GM12878 (cell line): ENCODE data around the gene ZNF101. TPM values are rescaled to one million over a fixed set of nuclear protein-coding genes. Genes with fewer than 3 reads are reported as not detected.
A peak's percentile ranks its signal among the peaks of the same experiment; 100 is the strongest.

Experiments used
- ATAC-seq: fragments of 200-7000 bp; cut with Tn5 transposase; 3 replicates; pipeline ENCODE4 v1.9.1; 2020; ENCODE audit warnings: mild to moderate bottlenecking, moderate library complexity
- BruUV-seq: library from RNA; stranded (reverse); fragments of 400-500 nt; replicated peaks from 2 replicates; lab custom pipeline; 2021; lab: Mats Ljungman, UMichigan
- CTCF ChIA-PET: fragments of 300-600 bp; sonication (Branson Sonifier 250); formaldehyde crosslinking; extraction: SDS; loops from one replicate; lab custom pipeline; 2021; ENCODE audit warnings: inconsistent platforms; lab: Yijun Ruan, JAX
- POLR2A ChIA-PET: fragments of 350-600 bp; formaldehyde crosslinking; extraction: SDS; loops from one replicate; lab custom pipeline; 2021; ENCODE audit warnings: inconsistent platforms; lab: Charles Lee
- RAD21 ChIA-PET: fragments of 300-600 bp; sonication (Branson Sonifier 250); formaldehyde crosslinking; loops from one replicate; lab custom pipeline; 2023; ENCODE audit warnings: antibody characterized with exemption; ENCODE audit not compliant: unreplicated experiment; lab: Charles Lee
- SMC1A ChIA-PET: fragments of 300-600 bp; sonication (Branson Sonifier 250); formaldehyde crosslinking; loops from one replicate; lab custom pipeline; 2023; ENCODE audit not compliant: unreplicated experiment, uncharacterized antibody; lab: Charles Lee
- DNase-seq: peaks from one replicate; pipeline ENCODE4 v3.0.0-alpha.2; 2011; ENCODE audit warnings: low read depth, low spot score
- FAIRE-seq: peaks from 3 replicates; lab custom pipeline; 2011; peaks lifted over from hg19 to GRCh38; lab: Jason Lieb, UNC
- H2AFZ ChIP-seq: 2 replicates; pipeline ENCODE4 v1.6.0; 2011; ENCODE audit warnings: low read depth, low read length, control low read depth; ENCODE audit not compliant: control insufficient read depth
- H3K27ac ChIP-seq: 2 replicates; pipeline ENCODE4 v1.5.1; 2011; ENCODE audit warnings: control low read depth; ENCODE audit not compliant: control insufficient read depth, insufficient read depth
- H3K27me3 ChIP-seq, 2 experiments: replicated peaks in 1 of 2; 2 replicates each; pipeline versions ENCODE4 v1.6.0 to v1.6.1; 2011; ENCODE audit warnings: low read length in 1 of 2; ENCODE audit not compliant: control insufficient read depth in 2 of 2, insufficient read depth in 2 of 2
- H3K36me3 ChIP-seq, 2 experiments: 2 replicates each; pipeline ENCODE4 v1.5.1; 2011; ENCODE audit warnings: low read length in 1 of 2; ENCODE audit not compliant: control insufficient read depth in 2 of 2, insufficient read depth in 2 of 2
- H3K4me1 ChIP-seq: 2 replicates; pipeline ENCODE4 v1.6.1; 2011; ENCODE audit warnings: mild to moderate bottlenecking, low read length, moderate library complexity, mixed read lengths; ENCODE audit not compliant: control insufficient read depth, insufficient read depth
- H3K4me2 ChIP-seq: 2 replicates; pipeline ENCODE4 v1.6.0; 2011; ENCODE audit warnings: control low read depth; ENCODE audit not compliant: control insufficient read depth, insufficient read depth
- H3K4me3 ChIP-seq: fragments of 200-600 bp; sonication (generic); 2 replicates; pipeline ENCODE4 v1.5.1; 2016
- H3K79me2 ChIP-seq: 2 replicates; pipeline ENCODE4 v1.6.0; 2011; ENCODE audit warnings: low read length; ENCODE audit not compliant: control insufficient read depth, insufficient read depth
- H3K9ac ChIP-seq: 2 replicates; pipeline ENCODE4 v1.8.0; 2011; ENCODE audit warnings: low read length, control low read depth, mixed read lengths; ENCODE audit not compliant: control insufficient read depth, insufficient read depth
- H3K9me3 ChIP-seq: replicated peaks from 3 replicates; pipeline ENCODE4 v1.5.1; 2011; ENCODE audit warnings: mild to moderate bottlenecking, low read length; ENCODE audit not compliant: control insufficient read depth, insufficient read depth
- H4K20me1 ChIP-seq: 2 replicates; pipeline ENCODE4 v1.6.0; 2011; ENCODE audit not compliant: control insufficient read depth, insufficient read depth
- EZH2 ChIP-seq: IDR thresholded peaks from 2 replicates; pipeline ENCODE4 v1.6.1; 2012; ENCODE audit warnings: low read depth, mild to moderate bottlenecking, control low read depth, inconsistent platforms, low read length, borderline replicate concordance; ENCODE audit not compliant: control insufficient read depth
- FOS ChIP-seq: IDR thresholded peaks from 3 replicates; pipeline ENCODE4 v1.6.1; 2011; ENCODE audit warnings: borderline replicate concordance; ENCODE audit not compliant: insufficient read length; ENCODE audit errors: extremely low read depth
- GATAD2B ChIP-seq: fragments of 450-650 bp; conservative IDR thresholded peaks from 2 replicates; pipeline ENCODE4 v1.6.1; 2017; ENCODE audit warnings: low read depth, mild to moderate bottlenecking, moderate library complexity
- LARP7 ChIP-seq: fragments of 450-650 bp; IDR thresholded peaks from 2 replicates; pipeline ENCODE4 v1.6.1; 2017; ENCODE audit warnings: mild to moderate bottlenecking
- MEF2A ChIP-seq: IDR thresholded peaks from 2 replicates; pipeline ENCODE4 v1.6.1; 2011; ENCODE audit warnings: low read depth, mild to moderate bottlenecking, low read length, moderate library complexity; ENCODE audit not compliant: insufficient read depth
- POLR2AphosphoS2 ChIP-seq: IDR thresholded peaks from 2 replicates; pipeline ENCODE4 v1.6.1; 2011; ENCODE audit warnings: low read depth, mild to moderate bottlenecking, low read length, improper control_type of control experiment, moderate library complexity
- POU2F2 ChIP-seq: IDR thresholded peaks from 3 replicates; pipeline ENCODE4 v1.6.1; 2011; ENCODE audit warnings: low read depth, mild to moderate bottlenecking, low read length, borderline replicate concordance
- WGBS: methylation state at CpG from one replicate; pipeline ENCODE4 v1.1.6; 2016; ENCODE audit warnings: low lambda C conversion rate; ENCODE audit not compliant: insufficient replicate concordance, insufficient coverage; ENCODE audit errors: missing lambda C conversion rate; 5-methylcytosine and 5-hydroxymethylcytosine counted together
- in situ Hi-C: fragments of 300-500 bp; cut with MboI; formaldehyde crosslinking; loops from 9 replicates; pipeline ENCODE4 v1.14.3; 2018; ENCODE audit warnings: mixed read lengths
- intact Hi-C: fragments of 100-400 bp; cut with micrococcal nuclease; formaldehyde crosslinking; loops from one replicate; pipeline ENCODE4 v1.14.2; 2022; ENCODE audit not compliant: unreplicated experiment
- polyA plus RNA-seq, 11 experiments: library from polyadenylated mRNA; depleted of rRNA in 4 of 11; unstranded in 6 of 11; stranded (reverse) in 5 of 11; fragments of >200 nt; fragmentation: Nextera tagmentation in 4 of 11; fragmentation: Illumina TruSeq in 1 of 11; extraction: Ambion mirVana in 4 of 11; extraction: Trizol in 1 of 11; gene quantifications; 1 replicate in 1 of 11; 2 replicates in 10 of 11; pipeline versions ENCODE4 v1.2.1 to v1.2.3, GENCODE V29; 2011 to 2016; ENCODE audit warnings: inconsistent platforms in 2 of 11, missing spikeins in 2 of 11, low read depth in 1 of 11
- total RNA-seq, 4 experiments: library from RNA; depleted of rRNA in 3 of 4; stranded (reverse); fragments of >200 nt in 3 of 4; fragmentation: Illumina TruSeq in 1 of 4; extraction: Trizol in 1 of 4; gene quantifications; 2 replicates each; pipeline versions ENCODE4 v1.2.1 to v1.2.3, GENCODE V29; 2013 to 2021

ZNF101 gene
- total and polyA plus RNA-seq, 10 of the 15 experiments (the other 5 are each of a cell fraction or from before 2014, with no cell fraction given): 15.2 to 40.5 (median 19.8) TPM

- in situ Hi-C loops: loop anchor here (10.0 kb wide), 1 partner anchor 1364 kb away; the partner anchor contains the start of gene ZNF430
These were observed 7.4 kb upstream of the ZNF101 start for GRCh38 chr19:19661141-19661674.

More at GRCh38 chr19:19661141-19661674, 7.4 kb upstream of the ZNF101 start:
- Histone ChIP-seq H3K27ac (peak overlapping the region; percentile 97), H2AFZ (no peak overlapping the region), H3K4me3 (peak overlapping the region; percentile 76), H3K9me3 (no peaks in the 10 kb centered on the region; the same call in 1 of the 3 replicates), H3K9ac (peak overlapping the region; percentile 92), H3K27me3 (no peaks in the 10 kb centered on the region), H4K20me1 (no peaks in the 10 kb centered on the region), H3K79me2 (peaks cover 40% of the 10 kb centered on the region), H3K4me1 (peaks cover 4% of the 10 kb centered on the region; the same call in 1 of the 2 replicates), H3K36me3 (peaks cover 23 to 25% of the 10 kb centered on the region in 2 experiments), H3K4me2 (peak overlapping the region; percentile 77)
- 86% methylated on average over 10 of the region's 10 CpGs for WGBS
- intact Hi-C loops: loop anchor here (5.0 to 10.0 kb wide), 2 partner anchors 161 to 244 kb away; partner anchors contain the start of genes ZNF506 and ZNF93
- TF ChIP-seq POLR2AphosphoS2: no peak
- TF ChIP-seq GATAD2B: no peak
- no peak for TF ChIP-seq EZH2
- TF ChIP-seq MEF2A: no peak
- peak; percentile 57; the same call in 1 of the 2 replicates for TF ChIP-seq LARP7
- no peak for TF ChIP-seq POU2F2
- TF ChIP-seq FOS: no peak
- ChIA-PET SMC1A (interaction anchor here (0.6 to 2.2 kb wide), 16 partner anchors 17 to 240 kb away, joined by 3 to 10 read pairs (median 4); partner anchors contain the start of genes GMIP, ZNF253, ZNF506 and ZNF93), RAD21 (interaction anchor here (0.7 to 2.3 kb wide), 13 partner anchors 17 to 707 kb away, joined by 3 to 13 read pairs (median 5); partner anchors contain the start of genes GMIP, ZNF14, ZNF253 and ZNF506), POLR2A (interaction anchor here (1.0 to 3.9 kb wide), 13 partner anchors 10 to 577 kb away, joined by 4 to 18 read pairs (median 6); partner anchors contain the start of genes GMIP, LPAR2, NDUFA13 and ZNF14), CTCF (interaction anchor here (0.8 to 3.5 kb wide), 6 partner anchors 17 to 241 kb away, joined by 3 to 28 read pairs (median 6); partner anchors contain the start of gene GMIP)
- no TSS peak for BruUV-seq
- no peak for ATAC-seq
- no peak for DNase-seq
- FAIRE-seq: no peak
